HepG2 (cell line): Measurements from ENCODE around the gene EYA2. TPM values are rescaled to one million over a fixed set of nuclear protein-coding genes. Genes with fewer than 3 reads are reported as not detected.

Source experiments
- ATAC-seq: fragments of 200-7000 bp; cut with Tn5 transposase; 3 replicates; pipeline ENCODE4 v1.9.1; 2020; ENCODE audit warnings: mild to moderate bottlenecking, moderate library complexity
- BruUV-seq: library from RNA; stranded (reverse); fragments of 400-500 nt; replicated peaks from 2 replicates; lab custom pipeline; 2021; lab: Mats Ljungman, UMichigan
- CTCF ChIA-PET: fragments of 300-600 bp; formaldehyde crosslinking; extraction: SDS; loops from one replicate; lab custom pipeline; 2021; ENCODE audit warnings: low total read pairs, inconsistent platforms, low intra/inter-chr PET ratio; lab: Yijun Ruan, JAX
- POLR2A ChIA-PET: fragments of 350-600 bp; sonication (Branson Sonifier 250); formaldehyde crosslinking; loops from one replicate; lab custom pipeline; 2020; ENCODE audit warnings: antibody characterized with exemption, inconsistent platforms; lab: Yijun Ruan, JAX
- DNase-seq: peaks from one replicate; pipeline ENCODE4 v3.0.0-alpha.2; 2015; ENCODE audit warnings: low spot score
- FAIRE-seq: peaks from 3 replicates; lab custom pipeline; 2011; peaks lifted over from hg19 to GRCh38; lab: Jason Lieb, UNC
- H2AFZ ChIP-seq: one replicate; pipeline ENCODE4 v1.6.1; 2011; ENCODE audit warnings: low read length, inconsistent platforms
- H3K27ac ChIP-seq: fragments of 300-600 bp; 3 replicates; pipeline ENCODE4 v1.8.0; 2011; ENCODE audit warnings: mixed run types, mild to moderate bottlenecking, mixed read lengths, low read length, inconsistent platforms; ENCODE audit not compliant: insufficient read depth; ENCODE audit errors: extremely low read length
- H3K27me3 ChIP-seq, 2 experiments: fragments of 200-600 bp in 1 of 2; 2 replicates in 1 of 2; 3 replicates in 1 of 2; pipeline versions ENCODE4 v1.6.0 to v1.8.0; 2011; ENCODE audit warnings: low read length in 2 of 2, mild to moderate bottlenecking in 2 of 2, moderate library complexity in 2 of 2, inconsistent platforms in 1 of 2; ENCODE audit not compliant: insufficient read depth in 2 of 2, control insufficient read depth in 1 of 2
- H3K36me3 ChIP-seq, 2 experiments: fragments of 200-600 bp in 1 of 2; replicated peaks in 1 of 2; 2 replicates in 1 of 2; 3 replicates in 1 of 2; pipeline versions ENCODE4 v1.5.1 to v1.8.0; 2011; ENCODE audit warnings: low read length in 2 of 2, inconsistent platforms in 1 of 2; ENCODE audit not compliant: insufficient read depth in 2 of 2, control insufficient read depth in 1 of 2
- H3K4me1 ChIP-seq: 2 replicates; pipeline ENCODE4 v1.5.1; 2012; ENCODE audit warnings: low read length, inconsistent platforms; ENCODE audit not compliant: insufficient read depth
- H3K4me2 ChIP-seq: 2 replicates; pipeline ENCODE4 v1.6.0; 2011; ENCODE audit warnings: low read depth, low read length, inconsistent platforms
- H3K4me3 ChIP-seq, 3 experiments: fragments of 200-600 bp in 1 of 3; sonication (generic), shearing (Covaris generic) in 1 of 3; replicated peaks in 1 of 3; 2 replicates each; pipeline ENCODE4 v1.5.1; 2011 to 2016; ENCODE audit warnings: low read length in 3 of 3, inconsistent platforms in 2 of 3, low read depth in 2 of 3, mild to moderate bottlenecking in 2 of 3, control low read depth in 1 of 3, mixed read lengths in 1 of 3; ENCODE audit not compliant: insufficient read depth in 1 of 3
- H3K79me2 ChIP-seq: one replicate; pipeline ENCODE4 v1.6.1; 2011; ENCODE audit warnings: low read length, inconsistent platforms; ENCODE audit not compliant: insufficient read depth
- H3K9ac ChIP-seq: 2 replicates; pipeline ENCODE4 v1.6.0; 2011; ENCODE audit warnings: mild to moderate bottlenecking, low read depth, low read length, inconsistent platforms; ENCODE audit not compliant: insufficient read depth
- H3K9me3 ChIP-seq: 2 replicates; pipeline ENCODE4 v1.5.1; 2012; ENCODE audit warnings: mild to moderate bottlenecking, low read length
- H4K20me1 ChIP-seq: 2 replicates; pipeline ENCODE4 v1.6.0; 2011; ENCODE audit warnings: inconsistent platforms, mild to moderate bottlenecking, low read length, moderate library complexity; ENCODE audit not compliant: insufficient read depth
- HOXA7 ChIP-seq: sonication (generic); formaldehyde crosslinking; IDR thresholded peaks from 2 replicates; pipeline ENCODE4 v1.8.1; 2022; ENCODE audit warnings: mild to moderate bottlenecking, missing genetic modification reagents, moderate library complexity
- ZNF12 ChIP-seq: sonication (generic); formaldehyde crosslinking; IDR thresholded peaks from 2 replicates; pipeline ENCODE4 v1.5.0; 2020; ENCODE audit warnings: missing genetic modification reagents
- ZNF687 ChIP-seq: sonication (generic); formaldehyde crosslinking; IDR thresholded peaks from 2 replicates; pipeline ENCODE4 v1.5.1; 2020; ENCODE audit warnings: mild to moderate bottlenecking, missing genetic modification reagents, moderate library complexity
- in situ Hi-C: cut with HindIII; loops from 2 replicates; pipeline ENCODE4 v1.10.0; 2017; ENCODE audit warnings: low pct_unique_long_range_greater_than_20kb; ENCODE audit not compliant: extremely low pct_ligation_motif_present
- intact Hi-C: fragments of 100-400 bp; cut with micrococcal nuclease; formaldehyde crosslinking; loops from one replicate; pipeline ENCODE4 v1.10.0; 2022; ENCODE audit not compliant: unreplicated experiment
- polyA plus RNA-seq, 8 experiments: library from polyadenylated mRNA; depleted of rRNA in 3 of 8; stranded (reverse) in 7 of 8; unstranded in 1 of 8; fragments of >200 nt; fragmentation: Illumina TruSeq in 4 of 8; extraction: Trizol in 4 of 8; gene quantifications; 2 replicates each; pipeline versions ENCODE4 v1.2.1 to v1.2.3, GENCODE V29; 2011 to 2016; ENCODE audit warnings: low read depth in 4 of 8, missing spikeins in 1 of 8, mixed read lengths in 1 of 8; ENCODE audit not compliant: insufficient read depth in 1 of 8
- total RNA-seq, 5 experiments: library from RNA; depleted of rRNA; stranded (reverse); fragments of >200 nt; fragmentation: Illumina TruSeq; extraction: Trizol; gene quantifications; 2 replicates each; pipeline ENCODE4 v1.2.3, GENCODE V29; 2016; ENCODE audit warnings: low read depth in 1 of 5
- TF ChIP-seq, protein P1 (sequence below): sonication (generic); formaldehyde crosslinking; IDR thresholded peaks from 2 replicates; pipeline ENCODE4 v1.8.0; 2022; ENCODE audit warnings: missing genetic modification reagents, mild to moderate bottlenecking, moderate library complexity, borderline replicate concordance

EYA2 gene
- total and polyA plus RNA-seq, 2 of the 13 experiments (the other 11 are each of a cell fraction or from before 2014, with no cell fraction given): not detected

- DNase-seq: no peak
- Histone ChIP-seq H3K36me3 (no peaks in the 10 kb centered on the region), H3K4me3 (no peak overlapping the region), H3K79me2 (no peaks in the 10 kb centered on the region), H3K4me1 (no peaks in the 10 kb centered on the region), H3K4me2 (no peak overlapping the region), H4K20me1 (no peaks in the 10 kb centered on the region), H2AFZ (no peak overlapping the region), H3K9me3 (0 out of 2 replicates have a peak, but pooled peaks cover 4% of the 10 kb centered on the region), H3K27ac (no peak overlapping the region), H3K27me3 (peaks cover 0 to 3% of the 10 kb centered on the region in 2 experiments; a peak in 1 of 5 replicates), H3K9ac (no peak overlapping the region)
- no peak for ATAC-seq
- TF ChIP-seq ZNF687 (CRISPR knock-in tag): no peak
- TF ChIP-seq, protein P1, sequence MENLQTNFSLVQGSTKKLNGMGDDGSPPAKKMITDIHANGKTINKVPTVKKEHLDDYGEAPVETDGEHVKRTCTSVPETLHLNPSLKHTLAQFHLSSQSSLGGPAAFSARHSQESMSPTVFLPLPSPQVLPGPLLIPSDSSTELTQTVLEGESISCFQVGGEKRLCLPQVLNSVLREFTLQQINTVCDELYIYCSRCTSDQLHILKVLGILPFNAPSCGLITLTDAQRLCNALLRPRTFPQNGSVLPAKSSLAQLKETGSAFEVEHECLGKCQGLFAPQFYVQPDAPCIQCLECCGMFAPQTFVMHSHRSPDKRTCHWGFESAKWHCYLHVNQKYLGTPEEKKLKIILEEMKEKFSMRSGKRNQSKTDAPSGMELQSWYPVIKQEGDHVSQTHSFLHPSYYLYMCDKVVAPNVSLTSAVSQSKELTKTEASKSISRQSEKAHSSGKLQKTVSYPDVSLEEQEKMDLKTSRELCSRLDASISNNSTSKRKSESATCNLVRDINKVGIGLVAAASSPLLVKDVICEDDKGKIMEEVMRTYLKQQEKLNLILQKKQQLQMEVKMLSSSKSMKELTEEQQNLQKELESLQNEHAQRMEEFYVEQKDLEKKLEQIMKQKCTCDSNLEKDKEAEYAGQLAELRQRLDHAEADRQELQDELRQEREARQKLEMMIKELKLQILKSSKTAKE: no peak
- TF ChIP-seq HOXA7 (CRISPR knock-in tag): no peak
- peak; percentile 91 for TF ChIP-seq ZNF12 (CRISPR knock-in tag)
- ChIA-PET CTCF (no interaction called here), POLR2A (no interaction called here)
- FAIRE-seq: no peak
- BruUV-seq: no TSS peak
- in situ Hi-C loops: no loop called here
- intact Hi-C loops: no loop called here
Measured at GRCh38 chr20:47079047-47079446, 184.4 kb downstream of the EYA2 start.
